ENCODE results near the gene RSPO1.

Gene RSPO1

DNA sequence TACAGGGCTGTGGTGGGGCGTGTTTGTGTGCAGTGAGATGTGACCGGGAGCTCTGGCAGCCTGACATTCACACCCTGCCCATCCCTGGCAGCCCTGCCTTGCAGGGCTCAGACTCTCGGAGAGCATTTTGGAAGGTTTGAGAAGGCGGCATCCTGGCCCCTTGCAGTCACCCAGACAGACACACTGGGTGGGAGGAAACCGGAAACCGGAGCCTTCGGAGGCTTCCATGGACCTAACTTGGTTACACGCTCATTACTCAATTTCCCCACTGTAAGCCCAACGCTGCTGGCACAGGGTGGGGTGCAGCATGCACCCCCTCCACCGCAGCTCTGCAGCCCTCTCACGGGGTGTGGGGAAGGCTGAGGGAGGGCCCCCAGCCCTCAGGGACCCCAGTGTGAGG, 22.2 kb upstream of the RSPO1 start:
- no peak for DNase-seq (ENCODE audit: low read depth in 2 of 2, low spot score in 1 of 2)

DNA sequence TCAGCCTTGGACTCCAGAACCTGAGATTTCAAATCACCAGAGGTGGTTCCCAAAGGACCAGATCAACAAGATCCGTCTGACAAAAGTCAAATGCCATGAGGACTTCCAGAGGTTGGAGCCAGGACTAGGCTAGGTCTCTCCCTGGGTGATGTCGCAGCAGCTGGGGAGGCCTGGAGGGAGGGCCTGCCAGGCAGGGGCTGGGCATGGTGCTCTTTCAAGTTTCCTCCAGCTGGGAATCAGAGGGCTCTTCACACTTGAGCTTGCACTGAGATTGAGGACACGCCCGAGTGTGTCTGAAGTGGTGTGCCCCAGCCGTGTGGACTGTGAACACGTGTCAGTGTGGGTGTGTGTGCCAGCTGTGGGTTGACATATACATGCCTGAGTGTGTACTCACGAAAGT, 21.3 kb upstream of the RSPO1 start:
- no peak for DNase-seq (ENCODE audit: low read depth in 2 of 2, low spot score in 1 of 2)

DNA sequence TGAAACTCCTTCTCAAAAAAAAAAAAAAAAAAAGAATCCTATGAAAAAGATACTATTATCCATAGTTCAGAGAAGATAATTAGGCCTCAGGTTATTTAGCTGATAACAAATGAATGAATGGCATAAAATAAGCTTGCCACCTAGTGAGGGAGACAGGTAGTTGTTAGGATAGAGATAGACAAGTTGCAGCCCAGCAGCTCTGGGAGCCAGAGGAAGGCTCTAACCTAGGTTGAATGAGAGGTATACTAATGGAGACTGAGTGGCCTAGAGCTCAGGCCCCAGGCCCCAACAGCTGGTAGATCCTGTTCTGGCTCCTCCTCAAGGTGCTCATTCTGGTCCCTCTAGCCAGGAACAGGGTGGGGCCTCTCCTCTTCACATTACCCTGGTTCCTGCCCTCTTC, 20.6 kb upstream of the RSPO1 start:
- no peak for DNase-seq (ENCODE audit: low read depth in 2 of 2, low spot score in 1 of 2)

- DNase-seq (ENCODE audit: low read depth in 2 of 2, low spot score in 1 of 2), result no peak
These were observed 19.2 kb upstream of the RSPO1 start for GRCh38 chr1:37653906-37654305.

- DNase-seq (ENCODE audit: low read depth in 2 of 2, low spot score in 1 of 2), result no peak
These were observed 18.3 kb upstream of the RSPO1 start for GRCh38 chr1:37652976-37653375.

DNA sequence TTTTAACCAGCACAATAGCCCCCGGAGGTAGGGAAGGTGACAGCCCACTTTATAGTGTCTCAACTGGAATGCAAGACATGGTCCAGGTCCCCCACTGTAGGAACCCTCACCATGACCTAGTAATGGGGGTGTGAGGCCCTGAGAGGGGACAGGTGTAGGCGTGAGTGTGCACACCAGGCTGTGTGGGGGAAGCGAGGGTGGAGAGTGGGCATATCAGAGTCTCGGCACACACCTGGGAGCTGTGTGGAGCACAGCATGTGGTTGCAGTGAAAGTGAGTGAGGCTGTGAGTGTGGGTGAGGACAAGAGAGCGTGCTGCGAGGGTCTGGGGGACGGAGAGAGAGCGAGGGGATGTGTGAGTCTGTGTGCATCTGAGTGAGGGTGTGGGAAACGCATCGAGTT, 17.1 kb upstream of the RSPO1 start:
- no peak for DNase-seq (ENCODE audit: low read depth in 2 of 2, low spot score in 1 of 2)

DNA sequence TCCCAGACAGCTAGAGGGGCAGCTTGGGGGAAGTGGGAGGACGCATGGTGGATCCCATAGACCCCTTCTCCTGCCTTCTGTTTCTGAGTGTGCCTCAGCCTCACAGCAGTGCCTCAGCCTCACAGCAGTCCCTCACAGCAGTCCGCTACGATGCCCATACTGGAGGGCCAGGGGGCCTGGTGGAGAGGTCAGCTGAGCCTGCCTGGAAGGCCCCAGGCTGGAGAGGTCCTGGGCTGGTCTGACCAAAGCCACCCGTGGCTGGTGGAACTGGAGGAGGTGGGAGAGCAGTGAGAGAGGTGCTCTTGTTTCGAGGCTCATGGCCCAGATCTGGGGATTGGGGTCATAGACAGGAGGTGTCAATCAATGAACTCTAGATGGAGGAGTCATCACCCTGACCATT, 16.0 kb upstream of the RSPO1 start:
- DNase-seq (ENCODE audit: low read depth in 2 of 2, low spot score in 1 of 2), result no peak

GRCh38 chr1:37650173-37650572, 15.5 kb upstream of the RSPO1 start:
- no peak for DNase-seq (ENCODE audit: low read depth in 2 of 2, low spot score in 1 of 2)

DNA sequence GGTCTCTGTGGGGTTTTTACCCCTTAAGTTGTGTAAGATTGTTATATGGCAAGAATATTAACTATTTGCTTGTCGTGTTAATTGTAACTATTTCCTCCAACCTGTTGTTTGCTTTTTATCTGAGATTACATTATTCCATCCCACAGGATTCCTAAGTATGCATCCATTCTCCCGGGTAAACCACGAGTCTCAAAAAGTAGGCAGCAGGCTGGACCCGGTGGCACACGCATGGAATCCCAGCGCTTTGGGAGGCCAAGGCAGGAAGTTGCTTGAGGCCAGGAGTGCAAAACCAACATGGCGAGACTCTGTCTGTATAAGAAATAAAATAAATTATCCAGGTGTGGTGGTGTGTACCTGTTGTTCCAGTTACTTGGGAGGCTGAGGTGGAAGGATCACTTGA, 12.6 kb upstream of the RSPO1 start:
- no peak for DNase-seq (ENCODE audit: low read depth in 2 of 2, low spot score in 1 of 2)

- DNase-seq (ENCODE audit: low read depth in 2 of 2, low spot score in 1 of 2), result no peak
These were observed 6.4 kb upstream of the RSPO1 start for GRCh38 chr1:37641059-37641458.

GRCh38 chr1:37636435-37636834, 1.7 kb upstream of the RSPO1 start:
- no peak for DNase-seq (ENCODE audit: low read depth in 2 of 2, low spot score in 1 of 2)

GRCh38 chr1:37634992-37635902, 555 bp upstream of the RSPO1 start:
- DNase-seq (ENCODE audit: low read depth in 2 of 2, low spot score in 1 of 2), result no peak

GRCh38 chr1:37633938-37634243, 801 bp downstream of the RSPO1 start:
- DNase-seq (ENCODE audit: low read depth in 2 of 2, low spot score in 1 of 2), result no peak

- DNase-seq (ENCODE audit: low read depth in 2 of 2, low spot score in 1 of 2), result no peak
These were observed 1.4 kb downstream of the RSPO1 start for GRCh38 chr1:37633040-37633937.

- DNase-seq (ENCODE audit: low read depth in 2 of 2, low spot score in 1 of 2), result no peak
These were observed 3.7 kb downstream of the RSPO1 start for GRCh38 chr1:37631036-37631435.

GRCh38 chr1:37630426-37631028, 4.2 kb downstream of the RSPO1 start:
- DNase-seq (ENCODE audit: low read depth in 2 of 2, low spot score in 1 of 2), result no peak

GRCh38 chr1:37629726-37630425, 4.8 kb downstream of the RSPO1 start:
- no peak for DNase-seq (ENCODE audit: low read depth in 2 of 2, low spot score in 1 of 2)

DNA sequence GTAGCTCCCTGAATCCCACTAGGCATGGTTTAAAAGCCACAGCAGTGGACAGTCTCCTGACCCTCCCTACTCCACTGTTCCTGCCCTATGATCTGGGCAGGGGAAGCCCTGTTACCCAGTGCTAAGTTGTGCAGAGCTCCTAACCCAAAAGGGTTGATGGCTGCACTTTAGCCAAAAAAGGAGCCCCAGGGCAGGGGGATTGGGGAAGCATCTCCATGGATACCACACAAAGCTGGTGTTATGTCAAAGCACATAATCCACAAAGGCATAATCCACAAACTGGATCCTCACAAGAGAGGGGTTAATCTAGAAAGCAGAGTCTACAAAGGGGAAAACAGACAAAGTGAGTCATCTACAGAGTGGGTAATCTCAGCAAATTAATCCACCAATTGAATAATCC, 5.7 kb downstream of the RSPO1 start:
- DNase-seq (ENCODE audit: low read depth in 2 of 2, low spot score in 1 of 2), result no peak

GRCh38 chr1:37628026-37628556, 6.6 kb downstream of the RSPO1 start:
- no peak for DNase-seq (ENCODE audit: low read depth in 2 of 2, low spot score in 1 of 2)

DNA sequence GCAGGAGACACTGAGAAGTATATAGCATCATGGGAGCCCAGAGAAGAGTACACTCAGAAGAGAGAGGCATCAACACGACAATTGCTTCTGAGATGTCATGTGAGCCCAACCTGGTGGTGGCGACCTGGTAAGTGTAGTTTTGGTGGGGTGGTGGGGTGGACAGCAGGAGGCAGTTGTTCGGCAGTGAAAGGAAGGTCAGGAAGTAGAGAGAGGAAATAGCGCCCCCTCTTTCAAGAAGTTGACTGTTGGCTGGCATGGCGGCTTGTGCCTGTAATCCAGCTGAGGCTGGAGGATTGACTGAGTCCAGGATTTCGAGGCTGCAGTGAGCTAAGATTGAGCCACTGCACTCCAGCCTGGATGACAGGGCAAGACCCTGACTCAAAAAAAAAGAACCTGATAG, 12.6 kb downstream of the RSPO1 start:
- DNase-seq (ENCODE audit: low read depth in 2 of 2, low spot score in 1 of 2), result no peak

DNA sequence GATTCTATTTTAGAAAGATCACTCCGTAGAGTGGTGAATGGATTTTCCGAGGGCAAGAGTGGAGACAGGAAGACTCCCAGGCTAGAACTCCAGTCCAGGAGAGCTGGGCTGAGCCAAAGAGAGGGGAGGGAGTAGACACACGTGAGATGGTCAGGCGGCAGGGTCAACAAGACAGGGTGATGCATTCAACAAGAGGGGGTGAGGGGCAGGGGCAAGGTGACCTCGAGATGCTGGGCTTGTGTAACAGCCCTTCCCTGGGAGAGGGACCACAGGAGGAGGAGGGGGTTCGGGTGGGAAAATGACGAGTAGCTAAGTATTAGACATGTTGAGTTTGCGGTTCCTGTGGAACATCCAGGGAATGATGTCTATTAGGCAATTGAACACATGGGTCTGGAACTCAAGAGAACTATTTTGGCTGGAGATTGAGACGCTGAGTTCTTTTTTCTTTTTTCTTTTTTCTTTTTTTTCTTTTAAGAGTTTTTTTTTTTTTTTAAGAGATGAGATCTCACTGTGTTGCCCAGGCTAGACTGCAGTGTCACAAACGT, 13.3 kb downstream of the RSPO1 start:
- DNase-seq (ENCODE audit: low read depth in 2 of 2, low spot score in 1 of 2), result no peak
